HG02852 (cell line): ENCODE measurements around the gene SH2D3A.
A peak's percentile ranks its signal among the peaks of the same experiment; 100 is the strongest.
"Not testable (repeated sequence)": the region's sequence is repeated elsewhere in the genome, so short reads cannot be mapped to it uniquely, and the experiment has no call there.

Experiments used
- ATAC-seq: cut with Tn5 transposase; IDR thresholded peaks from one replicate; pipeline ENCODE4 v1.9.1; 2021; ENCODE audit warnings: mild to moderate bottlenecking, moderate library complexity; ENCODE audit not compliant: unreplicated experiment

SH2D3A gene

DNA sequence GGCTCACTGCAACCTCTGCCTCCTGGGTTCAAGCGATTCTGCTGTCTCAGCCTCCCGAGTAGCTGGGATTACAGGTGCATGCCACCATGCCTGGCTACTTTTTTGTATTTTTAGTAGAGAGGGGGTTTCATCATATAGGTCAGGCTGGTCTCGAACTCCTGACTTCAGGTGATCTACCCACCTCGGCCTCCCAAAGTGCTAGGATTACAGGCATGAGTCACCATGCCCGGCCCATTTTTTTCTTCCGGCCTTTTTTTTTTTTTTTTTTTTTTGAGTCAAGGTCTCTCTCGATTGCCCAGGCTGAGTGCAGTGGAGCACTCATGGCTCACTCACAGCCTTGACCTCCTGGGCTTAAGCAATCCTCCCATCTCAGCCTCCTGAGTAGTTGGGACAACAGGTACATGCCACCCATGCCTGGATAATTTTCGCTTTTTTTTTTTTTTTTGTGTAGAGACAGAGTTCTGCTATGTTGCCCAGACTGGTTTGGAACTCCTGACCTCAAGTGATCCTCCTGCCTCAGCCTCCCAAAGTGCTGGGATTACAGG is 4.9 kb downstream of the SH2D3A start:
- ATAC-seq: not testable (repeated sequence)

DNA sequence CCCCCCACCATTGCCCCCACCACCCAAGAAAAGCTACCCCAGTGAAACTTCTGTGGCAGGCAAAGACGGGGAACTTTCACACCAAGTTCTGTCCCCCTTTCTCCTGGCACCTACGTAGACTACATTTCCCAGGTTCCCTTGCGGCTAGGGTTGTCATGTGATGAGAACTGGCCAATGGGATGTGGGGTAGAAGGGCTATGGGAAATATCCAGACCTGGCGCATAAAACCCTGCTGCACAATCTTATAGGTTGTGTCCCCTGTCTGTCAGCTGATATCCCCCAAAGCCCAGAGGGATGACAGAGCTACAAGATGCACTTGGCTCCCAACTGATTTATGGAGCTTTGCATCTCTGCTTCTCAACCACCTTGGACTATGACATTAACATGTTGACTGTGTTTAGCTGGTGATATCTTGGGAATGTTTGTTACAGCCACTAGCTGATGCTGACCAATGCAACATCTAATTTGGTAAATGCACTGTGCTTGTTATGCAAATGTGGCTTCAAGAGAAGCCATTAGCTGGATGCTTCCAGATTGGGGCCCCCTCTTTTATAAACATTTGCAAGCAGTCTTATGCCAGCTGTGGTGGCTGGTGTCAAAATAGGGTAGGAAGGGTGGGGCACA is 6.1 kb downstream of the SH2D3A start:
- ATAC-seq: no peak

DNA sequence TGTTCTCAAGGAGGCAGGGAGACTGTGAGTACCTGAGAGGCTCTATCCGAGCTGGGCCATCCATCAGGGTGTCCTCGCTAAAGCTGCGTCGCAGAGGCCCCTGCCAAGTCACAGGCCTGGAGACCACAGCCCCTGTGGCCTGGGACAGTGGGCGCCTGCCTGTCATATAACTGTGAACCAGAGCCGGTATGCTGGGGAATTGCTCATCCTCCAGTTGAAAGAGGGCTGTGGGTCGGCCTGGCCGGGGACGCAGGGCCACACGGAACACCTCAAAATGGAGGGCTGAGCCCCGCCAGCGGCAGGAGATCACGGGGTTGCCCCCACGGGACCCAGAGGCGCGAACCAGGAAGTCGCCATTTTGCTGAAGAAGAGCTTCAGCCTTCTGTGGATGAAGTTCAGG is 6.6 kb downstream of the SH2D3A start:
- no peak for ATAC-seq

DNA sequence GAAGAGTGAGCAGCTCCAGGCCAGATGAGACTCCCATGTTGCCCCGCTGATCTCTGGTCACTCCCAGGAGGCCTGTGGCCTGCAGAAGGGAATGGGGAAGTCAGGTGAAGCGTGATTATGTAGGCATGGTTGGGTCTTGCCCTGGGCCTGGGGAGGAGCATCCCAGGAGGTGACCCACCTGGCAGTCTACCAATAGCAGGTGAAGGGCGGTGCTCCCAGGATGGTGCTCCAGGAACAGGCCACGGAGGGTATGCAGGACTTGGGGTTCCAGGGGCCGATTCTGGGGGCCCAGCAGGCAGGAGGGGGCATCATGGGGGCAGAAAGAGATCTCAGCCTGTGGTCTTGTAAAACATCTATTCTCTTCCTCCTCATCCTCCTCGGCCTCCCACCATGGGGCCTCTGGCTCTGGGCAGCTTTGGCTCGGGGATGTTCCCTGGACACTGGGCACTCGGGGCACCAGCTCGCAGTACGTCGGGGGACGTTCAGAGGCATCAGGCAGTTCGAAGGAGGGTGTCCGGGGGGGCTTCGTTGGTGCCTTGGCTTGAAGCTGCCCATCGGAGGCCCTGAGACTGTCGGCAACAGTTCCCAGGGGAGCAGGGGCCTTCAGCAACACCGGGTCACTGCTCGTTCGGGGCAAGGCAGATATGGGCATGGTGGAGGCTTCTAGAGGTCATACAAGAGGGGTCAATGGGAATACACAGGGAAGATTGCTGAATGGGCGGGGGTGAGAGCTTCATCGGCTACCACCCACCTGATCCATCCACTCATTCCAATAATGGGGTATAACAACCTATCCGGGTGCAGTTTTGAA is 12.4 kb downstream of the SH2D3A start:
- no peak for ATAC-seq

DNA sequence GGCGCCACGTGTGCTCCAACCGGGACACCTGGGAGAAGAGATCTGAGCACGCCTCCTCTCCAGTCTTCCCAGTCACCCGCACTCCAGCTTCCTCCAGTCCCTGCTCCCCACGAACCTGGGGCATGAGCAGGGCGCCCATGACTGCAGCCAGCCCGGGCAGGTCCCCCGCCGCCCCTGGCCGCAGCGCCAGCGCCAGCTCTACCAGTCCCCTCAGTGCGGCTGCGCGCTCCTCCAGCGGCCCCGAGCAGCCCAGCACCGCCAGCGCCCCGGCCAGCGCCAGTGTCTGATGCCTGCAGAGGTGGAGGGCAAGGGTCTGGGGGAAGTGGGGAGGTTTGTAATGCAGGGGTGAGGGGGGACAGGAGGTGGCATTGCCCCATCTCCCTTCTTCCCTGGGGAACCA is 13.1 kb downstream of the SH2D3A start:
- no peak for ATAC-seq

DNA sequence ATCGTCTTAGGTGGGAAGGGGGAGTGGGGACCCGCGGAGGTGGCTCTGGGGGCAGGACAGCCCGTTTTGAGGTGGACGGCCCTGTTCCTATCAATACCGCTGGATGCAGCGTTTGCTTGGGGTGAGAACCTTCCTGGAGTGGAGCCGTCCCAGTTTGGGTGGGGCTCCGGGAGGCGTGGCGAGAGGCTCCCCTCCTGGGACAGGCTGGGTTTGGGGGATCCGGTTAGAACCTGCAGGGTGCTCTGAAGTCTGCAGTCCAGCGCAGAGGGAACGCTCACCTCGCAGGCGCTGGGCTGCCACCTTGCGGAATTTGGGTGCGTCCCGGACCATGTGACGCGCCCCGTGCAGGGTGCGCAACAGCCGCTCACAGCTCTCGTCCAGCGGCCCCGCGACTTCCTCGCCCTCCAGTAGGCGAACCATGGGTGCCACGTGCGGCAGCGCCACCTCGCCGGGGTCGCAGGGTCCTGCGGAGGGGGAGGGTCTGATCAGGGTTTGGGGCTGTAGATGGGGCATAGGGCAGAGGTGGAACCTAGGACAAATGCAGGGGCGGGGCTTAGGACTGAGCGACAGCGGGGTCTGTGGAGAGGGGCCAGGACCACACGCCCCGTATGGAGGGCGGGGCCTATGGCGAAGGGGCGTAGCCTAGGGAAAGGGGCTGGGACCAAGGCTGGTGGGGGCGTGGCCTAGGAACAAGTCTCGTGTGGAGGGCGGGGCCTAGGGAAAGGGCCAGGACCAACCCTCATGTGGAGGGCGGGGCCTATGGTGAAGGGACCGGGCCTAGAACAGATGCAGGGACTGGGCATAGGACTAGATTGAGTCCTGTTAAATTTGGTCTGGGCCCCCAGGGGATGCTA is 13.8 kb downstream of the SH2D3A start:
- ATAC-seq: peak; percentile 70

DNA sequence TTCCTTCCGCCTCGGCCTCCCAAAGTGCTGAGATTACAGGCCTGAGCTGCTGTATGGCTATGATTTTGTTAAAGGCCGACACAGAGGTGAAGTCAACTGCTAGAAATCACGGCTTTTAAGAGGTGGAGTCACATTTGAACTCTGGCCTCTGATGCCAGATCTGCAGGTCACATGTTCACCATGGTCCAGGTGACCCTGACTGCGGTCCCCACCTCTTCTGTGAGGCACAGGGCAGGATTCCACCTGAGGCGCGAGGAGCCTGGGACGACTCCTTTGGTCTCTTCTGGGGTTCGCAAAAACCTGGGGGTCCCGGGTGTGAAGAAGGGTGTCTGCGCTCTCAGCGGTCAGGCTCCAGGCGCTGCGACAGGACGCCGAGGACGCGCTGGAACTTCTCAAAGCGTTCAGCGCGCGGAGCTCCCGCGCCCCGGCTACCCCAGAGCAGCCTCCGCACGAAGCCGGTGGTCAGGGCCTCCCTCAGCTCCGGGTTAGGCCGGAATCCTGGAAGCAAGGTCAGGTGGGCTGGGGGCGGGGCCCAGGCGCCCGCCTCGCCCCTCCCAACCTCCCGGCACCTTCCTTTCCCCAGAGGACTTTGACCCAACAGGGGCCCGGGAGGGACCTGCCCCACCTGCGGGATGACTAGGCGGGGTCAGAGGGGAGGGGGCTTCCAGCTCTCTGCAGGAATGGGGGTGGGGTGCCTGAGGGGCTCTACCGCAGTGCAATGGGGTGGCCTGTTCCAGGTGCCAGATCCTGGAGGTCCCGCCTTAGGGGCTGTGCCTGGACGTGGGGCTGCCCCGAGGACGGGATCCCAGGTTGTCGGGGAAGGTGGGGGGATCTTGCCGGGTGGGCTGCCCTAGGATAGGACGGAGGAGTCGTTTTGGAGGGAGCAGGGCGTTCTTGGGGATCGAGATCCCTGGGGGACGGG is 14.7 kb downstream of the SH2D3A start:
- ATAC-seq: no peak

DNA sequence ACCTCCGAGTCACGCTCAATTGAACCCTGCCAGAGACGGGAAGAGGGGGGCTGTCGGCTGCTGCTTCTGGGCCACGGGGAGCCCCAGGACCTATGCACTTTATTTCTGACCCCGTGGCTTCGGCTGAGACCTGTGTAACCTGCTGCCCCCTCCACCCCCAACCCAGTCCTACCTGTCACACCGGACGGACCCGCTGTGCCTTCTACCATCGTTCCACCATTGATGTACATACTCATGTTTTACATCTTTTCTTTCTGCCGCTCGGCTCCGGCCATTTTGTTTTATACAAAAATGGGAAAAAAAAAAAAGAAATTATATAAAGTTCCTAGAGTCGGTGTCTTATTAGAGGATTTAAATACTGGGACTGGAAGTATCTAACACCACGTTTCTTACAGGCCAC is 16.0 kb downstream of the SH2D3A start:
- ATAC-seq: no peak

DNA sequence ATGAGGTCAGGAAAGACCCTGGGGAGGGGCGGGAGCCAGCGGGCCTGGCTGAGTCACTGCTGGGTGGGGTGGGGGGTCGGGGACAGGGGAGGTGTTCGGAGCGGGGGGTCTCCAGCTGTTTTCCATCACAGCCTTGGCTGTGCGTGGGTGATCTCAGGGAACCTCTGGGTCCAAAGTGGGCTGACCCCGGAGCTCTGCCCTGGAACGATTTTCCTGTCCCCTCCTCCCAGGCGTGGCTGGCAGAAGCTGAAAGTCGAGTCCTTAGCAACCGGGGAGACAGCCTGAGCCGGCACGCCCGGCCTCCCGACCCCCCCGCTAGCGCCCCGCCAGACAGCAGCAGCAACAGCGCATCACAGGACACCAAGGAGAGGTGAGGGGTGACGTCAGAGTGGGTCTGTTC is 17.2 kb downstream of the SH2D3A start:
- no peak for ATAC-seq

DNA sequence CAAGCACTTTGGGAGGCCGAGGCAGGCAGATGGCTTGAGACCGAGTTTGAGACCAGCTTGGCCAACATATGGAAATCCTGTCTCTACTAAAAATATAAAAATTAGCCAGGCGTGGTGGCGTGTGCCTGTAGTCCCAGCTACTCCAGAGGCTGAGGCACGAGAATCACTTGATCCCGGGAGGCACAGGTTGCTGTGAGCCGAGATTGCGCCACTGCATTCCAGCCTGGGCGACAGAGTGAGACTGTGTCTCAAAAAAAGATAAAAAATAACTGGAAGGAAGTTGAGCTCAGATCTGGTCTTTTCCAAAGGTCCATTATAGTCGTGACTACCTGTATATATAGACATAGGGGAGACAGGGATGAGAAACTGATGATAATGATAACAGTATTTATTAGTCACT is 18.7 kb downstream of the SH2D3A start:
- not testable (repeated sequence) for ATAC-seq

DNA sequence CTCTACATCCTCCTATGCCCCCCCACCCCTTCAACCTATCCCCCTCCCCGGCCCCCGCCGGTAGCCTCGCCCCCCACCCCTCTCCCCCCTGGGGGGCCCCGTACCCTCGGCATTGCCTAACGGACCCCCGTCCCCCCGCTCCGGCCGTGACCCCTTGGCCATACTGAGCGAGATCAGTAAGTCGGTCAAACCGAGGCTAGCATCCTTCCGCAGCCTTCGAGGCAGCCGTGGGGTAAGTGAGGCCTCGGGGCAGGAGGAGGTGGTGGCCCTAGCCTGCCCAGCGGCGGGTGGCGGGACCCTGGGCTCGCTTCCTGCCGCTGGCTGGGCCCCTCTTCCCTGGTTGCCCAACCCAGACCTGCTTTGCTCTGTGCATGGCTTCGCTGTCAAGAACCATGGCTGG is 21.3 kb downstream of the SH2D3A start:
- no peak for ATAC-seq

DNA sequence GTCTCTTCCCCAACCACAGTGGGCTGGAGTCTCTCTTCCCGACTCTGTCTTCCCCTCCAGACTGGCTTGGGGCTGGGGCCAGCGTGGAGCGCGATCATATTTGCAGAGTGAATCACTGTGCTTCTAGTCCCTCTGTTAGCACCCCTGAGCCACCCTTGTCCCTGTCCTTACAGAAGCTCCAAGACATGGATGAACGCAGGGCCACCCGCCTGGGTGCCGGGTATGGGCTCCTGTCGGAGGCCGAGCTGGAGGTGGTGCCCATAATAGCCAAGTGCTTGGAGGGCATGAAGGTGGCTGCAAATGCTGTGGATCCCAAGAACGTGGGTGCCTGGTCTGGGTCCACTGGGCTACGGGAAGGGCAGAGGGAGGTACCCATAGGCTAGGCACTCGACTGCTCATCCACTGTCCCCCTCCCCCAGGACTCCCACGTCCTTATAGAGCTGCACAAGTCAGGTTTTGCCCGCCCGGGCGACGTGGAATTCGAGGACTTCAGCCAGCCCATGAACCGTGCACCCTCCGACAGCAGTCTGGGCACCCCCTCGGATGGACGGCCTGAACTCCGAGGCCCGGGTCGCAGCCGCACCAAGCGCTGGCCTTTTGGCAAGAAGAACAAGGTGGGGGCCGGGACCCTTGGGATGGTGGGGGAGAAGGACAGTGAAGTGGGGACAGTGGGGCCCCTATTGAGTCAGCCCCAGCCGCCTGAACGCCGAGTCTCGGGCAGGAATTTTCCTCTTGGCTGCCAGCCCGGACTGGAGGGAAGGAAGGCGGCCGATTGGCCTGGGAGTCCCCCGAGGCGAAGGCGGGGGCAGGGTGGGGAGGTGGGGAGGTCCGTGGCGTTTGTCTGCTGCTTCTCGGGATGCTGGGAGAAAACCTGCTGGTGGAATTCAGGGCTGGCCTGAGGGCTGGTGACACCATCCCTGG is 22.6 kb downstream of the SH2D3A start:
- ATAC-seq: no peak

DNA sequence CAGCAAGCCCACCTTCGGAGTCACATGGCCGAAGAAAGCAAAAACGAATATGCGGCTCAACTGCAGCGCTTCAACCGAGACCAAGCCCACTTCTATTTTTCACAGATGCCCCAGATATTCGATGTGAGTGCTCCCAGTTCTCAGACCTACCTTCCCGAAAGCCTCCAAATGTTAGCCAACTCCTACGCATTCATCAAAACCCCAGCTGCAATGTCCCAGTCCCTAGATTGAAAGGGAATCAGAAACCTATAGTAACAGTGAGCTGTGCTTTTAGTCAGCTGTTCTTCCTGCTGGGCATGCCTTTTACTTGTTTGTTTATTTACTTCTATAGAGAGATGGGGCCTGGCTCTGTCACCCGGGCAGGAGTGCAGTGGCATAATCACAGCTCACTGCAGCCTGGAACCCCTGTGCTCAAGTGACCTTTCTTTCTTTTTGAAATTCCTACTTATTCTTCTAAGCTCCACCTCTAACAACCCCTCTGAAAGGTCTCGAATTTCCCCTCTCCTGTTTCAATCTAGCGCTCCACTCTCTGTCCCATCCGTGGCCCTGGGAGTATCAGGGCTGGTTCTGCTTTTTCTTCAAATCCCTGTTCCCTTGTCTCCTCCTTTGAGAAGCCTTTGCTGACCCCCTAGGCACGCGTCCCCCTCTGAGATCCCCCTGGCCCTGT is 23.4 kb downstream of the SH2D3A start:
- ATAC-seq: no peak

DNA sequence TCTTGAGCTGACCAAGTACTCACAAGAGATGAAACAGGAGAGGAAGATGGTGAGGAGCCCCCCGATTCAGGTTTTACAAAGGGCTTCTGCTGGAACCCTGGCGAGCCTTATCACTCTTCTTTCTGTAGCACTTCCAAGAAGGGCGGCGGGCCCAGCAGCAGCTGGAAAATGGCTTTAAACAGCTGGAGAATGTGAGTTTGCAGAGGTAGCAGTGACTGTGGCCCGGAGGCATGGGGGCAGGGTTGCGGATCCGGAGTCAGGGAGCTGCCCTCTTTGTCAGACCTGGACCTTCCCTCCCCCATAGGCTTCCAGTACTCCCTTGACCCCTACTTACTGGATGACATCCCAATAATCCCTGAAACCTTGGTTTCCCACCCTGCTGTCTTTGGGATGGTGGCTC is 24.2 kb downstream of the SH2D3A start:
- no peak for ATAC-seq

DNA sequence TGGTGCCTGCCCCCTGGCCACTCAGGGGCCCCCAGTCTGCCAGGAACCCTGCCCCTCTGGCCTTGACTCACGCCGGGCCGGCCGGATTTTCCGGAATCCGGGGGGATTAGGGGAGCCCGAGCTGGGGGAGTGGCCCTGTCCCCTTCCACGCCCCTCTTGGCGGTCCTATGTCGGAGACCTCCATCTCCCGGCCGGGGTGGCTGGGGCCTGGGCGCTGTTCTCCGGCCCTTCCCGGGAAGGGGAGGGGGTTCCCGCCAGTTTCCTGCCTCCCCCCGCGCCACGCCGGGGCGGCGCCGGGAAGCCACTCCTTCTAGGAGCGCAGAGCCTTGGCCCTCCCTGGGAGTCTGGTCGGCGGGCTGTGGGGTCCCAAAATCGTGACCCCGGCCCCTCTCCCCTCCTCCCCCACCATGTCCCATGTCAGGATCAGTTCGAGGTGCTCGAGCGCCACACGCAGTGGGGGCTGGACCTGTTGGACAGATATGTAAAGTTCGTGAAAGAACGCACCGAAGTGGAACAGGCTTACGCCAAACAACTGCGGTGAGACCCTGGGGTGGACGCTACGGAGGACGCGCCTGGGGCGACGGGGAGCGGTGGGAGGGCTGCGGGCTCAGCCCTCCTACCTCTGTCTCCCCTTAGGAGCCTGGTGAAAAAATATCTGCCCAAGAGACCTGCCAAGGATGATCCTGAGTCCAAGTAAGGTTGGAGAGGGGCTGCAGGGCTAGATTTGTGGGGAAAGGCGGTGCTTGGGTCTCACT is 26.5 kb downstream of the SH2D3A start:
- no peak for ATAC-seq

DNA sequence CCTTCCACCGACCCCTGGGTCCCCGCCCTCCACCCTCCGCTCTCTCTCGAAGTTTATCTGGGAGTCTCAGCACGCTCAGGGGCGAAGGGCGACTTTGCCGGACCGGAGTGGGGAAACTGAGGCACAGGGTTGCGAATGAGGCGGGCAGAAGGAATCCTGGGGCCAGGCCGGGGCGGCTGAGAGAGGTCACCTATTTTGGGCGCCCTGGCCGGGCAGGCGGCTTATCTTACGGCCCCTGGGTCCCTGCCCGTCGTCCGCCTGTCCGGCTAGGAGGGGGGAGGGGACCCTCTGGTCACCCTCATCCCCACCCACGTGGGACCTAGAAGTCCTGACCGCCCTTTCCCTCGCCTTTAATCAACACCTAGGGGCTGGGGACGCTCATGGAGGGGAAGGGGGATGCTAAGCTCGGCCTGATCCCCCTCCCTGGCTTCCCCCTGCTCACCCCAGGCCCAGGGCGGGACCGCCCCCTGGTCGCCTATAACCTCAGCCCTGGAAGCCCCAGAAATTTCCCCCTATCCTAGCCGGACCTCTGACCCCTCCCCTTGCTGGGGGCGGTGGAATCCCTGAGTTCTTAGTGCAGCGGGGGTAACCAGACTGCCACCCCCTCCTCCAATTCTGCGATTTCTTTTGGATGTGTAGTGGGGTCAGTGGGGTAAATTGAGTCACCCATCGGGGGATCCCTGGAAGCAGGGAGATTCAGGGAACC is 27.2 kb downstream of the SH2D3A start:
- no peak for ATAC-seq

DNA sequence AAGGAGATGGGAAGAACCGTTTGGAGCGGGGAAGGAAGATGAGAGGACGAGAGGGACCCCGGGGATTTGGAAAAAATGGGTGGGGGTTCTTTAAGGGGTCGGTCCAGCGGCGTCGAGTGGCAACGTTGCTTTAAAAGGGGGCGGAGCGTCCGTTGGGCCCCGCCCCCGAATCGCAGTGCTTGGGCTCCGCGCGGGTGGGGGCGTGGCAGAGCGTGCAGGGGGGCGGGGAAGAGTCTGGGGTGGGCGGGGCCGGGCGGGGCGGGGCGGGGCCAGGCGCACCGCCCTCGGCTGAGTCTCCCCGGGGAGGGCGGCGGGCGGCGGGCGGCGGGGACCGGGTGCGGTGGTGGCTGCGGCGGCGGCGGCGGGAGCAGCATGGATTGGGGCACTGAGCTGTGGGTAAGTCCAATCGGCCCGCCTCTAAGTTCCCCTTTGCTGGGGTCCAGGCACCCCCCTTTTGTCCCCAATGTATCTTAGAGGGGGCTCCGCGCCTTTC is 27.8 kb downstream of the SH2D3A start, which contains the start of gene TRIP10:
TSS of gene TRIP10 (plus strand) at position 291 of the 493 bp plus-strand sequence. CDS start at position 373, 82 bp downstream.
- no peak for ATAC-seq
